GM18868 (cell line): Measurements from ENCODE around the gene CSTF3.
"Not testable (repeated sequence)": the region's sequence is repeated elsewhere in the genome, so short reads cannot be mapped to it uniquely, and the experiment has no call there.

Source experiments
- ATAC-seq: cut with Tn5 transposase; IDR thresholded peaks from one replicate; pipeline ENCODE4 v1.9.1; 2021; ENCODE audit warnings: mild to moderate bottlenecking, moderate library complexity; ENCODE audit not compliant: unreplicated experiment

CSTF3 gene

DNA sequence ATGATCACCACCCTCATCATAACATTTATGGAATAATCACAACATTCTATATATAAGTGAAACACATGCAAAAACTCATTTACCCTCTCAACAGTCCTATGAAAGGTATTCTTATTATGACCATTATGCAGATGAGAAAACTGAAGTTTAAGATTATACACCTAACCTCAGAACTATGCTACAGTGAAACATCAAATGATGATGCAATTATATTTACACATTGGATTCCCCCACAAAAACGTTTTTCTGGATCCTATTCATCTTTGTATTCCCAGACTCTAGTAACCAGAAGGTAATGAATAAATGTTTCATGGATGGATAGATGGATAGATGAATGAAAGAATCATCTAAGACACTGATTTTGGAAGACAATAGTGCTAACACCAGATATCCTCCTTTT, 67.1 kb downstream of the CSTF3 start:
- no peak for ATAC-seq

DNA sequence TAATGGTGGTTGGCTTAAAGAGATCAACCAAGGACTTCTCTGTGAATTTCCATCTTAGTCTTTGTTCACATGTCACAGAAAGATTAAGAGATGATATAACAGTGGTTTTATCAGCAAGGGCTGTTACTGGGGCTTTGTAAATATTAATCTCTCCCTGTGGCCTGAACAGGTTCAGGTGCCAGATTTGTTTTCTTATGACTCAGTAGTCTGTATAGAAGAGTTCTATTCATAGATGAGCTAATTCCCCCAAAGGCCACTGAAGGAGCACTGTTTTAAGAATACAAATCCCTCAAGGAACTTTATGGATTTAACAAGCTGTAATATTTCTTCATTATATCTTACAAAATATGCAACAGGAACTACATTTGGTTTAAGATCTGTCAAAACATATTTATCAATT, 71.5 kb downstream of the CSTF3 start:
- ATAC-seq = no peak

GRCh38 chr11:33086017-33086416, 75.3 kb downstream of the CSTF3 start:
- no peak for ATAC-seq

DNA sequence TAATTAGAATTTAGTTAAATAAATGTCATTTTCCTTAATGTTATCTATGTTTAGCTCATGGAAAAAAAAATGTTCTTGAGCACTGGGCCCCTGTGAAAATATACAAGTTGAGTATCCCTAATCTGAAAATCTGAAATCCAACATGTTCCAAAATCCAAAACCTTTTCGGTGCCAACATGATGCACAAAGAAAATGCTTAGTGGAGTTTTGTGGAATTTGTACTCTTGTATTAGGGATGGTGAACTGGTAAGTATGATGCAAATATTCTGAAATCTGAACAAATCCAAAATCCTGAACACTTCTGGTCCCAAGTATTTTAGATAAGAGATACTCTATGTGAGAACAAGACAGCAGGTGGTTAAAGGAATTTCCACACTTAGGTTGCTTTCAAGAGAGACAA, 77.4 kb downstream of the CSTF3 start:
- no peak for ATAC-seq

- ATAC-seq = no peak
Measured at GRCh38 chr11:33072465-33072864, 88.8 kb downstream of the CSTF3 start.

DNA sequence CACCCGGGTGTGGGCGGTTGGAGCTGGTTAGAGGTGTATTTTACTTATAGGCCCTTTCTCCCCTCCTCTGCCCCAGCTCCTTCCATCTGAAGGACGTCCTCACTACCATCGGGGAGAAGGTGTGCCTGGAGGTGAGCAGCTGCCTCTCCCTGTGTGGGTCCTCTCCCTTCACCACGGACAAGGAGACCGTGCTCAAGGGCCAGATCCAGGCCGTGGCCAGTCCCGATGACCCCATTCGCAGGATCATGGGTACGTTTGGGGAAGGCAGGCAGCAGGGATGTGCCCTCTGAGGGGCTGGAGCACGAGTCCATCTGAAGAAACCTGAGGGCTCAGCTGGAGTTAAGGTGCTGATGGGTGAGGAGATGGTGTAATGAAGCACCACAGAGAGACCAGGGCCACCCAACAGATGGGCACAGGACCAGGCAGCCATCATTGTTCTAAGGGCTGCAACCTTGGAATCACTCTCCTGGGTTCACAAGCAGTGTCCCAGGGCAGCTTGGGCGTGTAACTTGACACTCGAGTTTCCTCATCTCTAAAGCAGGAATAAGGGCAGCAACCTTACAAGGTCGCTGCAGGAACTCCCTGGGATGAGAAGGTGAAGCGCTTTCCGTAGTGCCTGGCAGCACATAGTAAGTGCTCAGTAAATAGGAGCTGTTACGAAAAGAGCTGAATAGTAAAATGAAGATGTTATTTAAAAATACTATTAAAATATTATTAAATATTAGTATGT, 92.5 kb downstream of the CSTF3 start:
- ATAC-seq = no peak

DNA sequence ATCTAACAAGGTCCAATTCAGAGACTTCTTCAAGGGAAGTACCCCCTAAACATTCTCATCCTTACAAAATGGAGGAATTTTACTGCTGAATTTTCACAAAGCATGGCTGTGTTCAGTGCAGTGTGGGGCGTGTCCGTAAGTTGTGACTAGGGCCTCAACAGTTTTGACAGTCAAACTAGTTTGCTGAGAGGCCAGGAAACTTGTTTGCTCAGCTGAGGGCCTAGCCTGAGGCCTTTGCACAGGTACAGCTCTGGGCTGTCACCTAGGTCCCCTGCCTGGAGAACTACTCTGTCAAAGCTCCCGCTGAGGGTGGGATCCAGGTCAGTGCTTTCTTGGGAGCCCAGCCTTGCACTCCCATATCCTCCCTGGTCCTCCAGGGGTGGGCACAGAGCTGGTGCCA, 94.0 kb downstream of the CSTF3 start:
- ATAC-seq = no peak

- ATAC-seq = no peak
Measured at GRCh38 chr11:33065445-33066178, 95.7 kb downstream of the CSTF3 start.

DNA sequence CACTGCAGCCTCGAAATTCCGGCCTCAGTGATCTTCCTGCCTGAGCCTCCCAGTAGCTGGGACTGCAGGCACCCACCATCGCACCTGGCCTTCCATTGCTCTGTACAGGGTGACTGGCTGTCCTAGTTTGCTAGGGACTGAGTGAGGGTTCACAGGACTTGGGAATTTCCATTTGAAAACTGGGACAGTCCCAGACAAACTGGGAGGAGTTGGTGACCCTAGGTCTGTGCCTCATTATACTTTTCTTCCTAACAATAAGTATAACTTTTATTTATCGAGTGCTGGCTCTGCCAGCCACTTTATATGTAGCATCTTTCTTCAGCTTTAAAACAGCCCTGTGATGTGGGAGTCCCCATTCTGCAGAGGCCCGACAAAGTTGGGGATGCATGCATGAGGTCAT, 96.4 kb downstream of the CSTF3 start:
- ATAC-seq = no peak

DNA sequence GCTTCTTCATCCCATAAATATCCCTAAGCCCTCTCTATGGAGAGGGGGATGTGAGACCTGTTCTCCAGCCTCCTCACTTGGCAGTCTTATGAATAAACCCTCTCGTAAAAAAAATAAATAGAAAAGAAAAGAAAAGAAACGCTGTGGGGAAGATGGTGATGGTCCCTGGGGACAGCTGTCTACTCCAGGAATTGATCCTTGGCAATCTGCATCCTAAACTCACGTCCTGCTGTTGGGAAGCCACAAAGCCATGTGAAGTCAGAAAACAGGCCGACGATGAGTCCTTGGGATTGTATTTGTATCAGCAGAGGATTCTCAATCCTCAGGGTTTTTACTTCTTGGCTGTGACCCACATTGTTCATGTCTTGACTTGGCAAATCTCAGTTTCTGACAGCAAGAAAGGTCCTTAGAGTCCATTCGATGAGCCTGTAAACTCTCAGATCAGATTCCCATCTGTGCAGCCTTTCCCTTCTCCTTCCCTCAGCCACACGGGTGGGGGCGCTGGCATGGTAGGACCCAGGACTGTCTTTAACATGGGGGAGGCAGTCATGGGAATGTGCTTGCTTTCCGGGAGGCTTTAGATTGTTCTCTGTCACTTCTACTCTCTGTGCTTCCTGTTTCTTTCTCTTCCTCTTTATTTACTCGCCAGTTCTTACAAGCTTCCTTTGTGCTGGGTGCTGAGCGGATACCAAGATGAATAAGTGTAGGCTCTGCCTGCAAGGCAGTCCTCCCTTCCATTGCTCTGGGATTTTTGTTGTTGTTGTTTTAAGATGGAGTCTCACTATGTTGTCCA, 97.1 kb downstream of the CSTF3 start:
- no peak for ATAC-seq

DNA sequence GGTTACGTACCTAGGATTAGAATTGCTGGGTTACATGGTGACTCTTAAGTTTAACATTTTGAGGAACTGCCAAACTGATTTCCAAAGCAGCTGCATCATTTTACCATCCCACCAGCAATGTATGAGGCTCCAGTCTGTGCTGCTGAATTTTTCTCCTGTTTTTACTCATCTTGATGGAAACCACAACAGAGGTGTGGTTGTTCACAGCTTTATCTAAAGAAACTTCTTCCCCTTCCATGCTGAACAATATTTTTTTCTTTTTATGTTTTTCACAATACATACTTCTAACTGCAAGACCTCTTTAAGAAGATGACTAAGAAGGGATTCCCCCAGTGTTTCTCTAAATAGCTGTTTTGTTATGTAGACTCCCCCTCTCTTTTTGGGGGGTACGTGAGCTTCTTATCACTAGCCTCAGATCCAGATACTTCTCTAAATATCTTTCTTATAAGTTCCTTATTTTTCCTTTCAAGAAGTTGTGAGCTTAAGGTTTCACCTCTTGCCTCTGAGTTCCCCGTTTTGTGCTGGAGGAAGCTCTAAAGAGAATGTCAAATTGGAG, 97.9 kb downstream of the CSTF3 start:
- peak; percentile 68 for ATAC-seq

- ATAC-seq = no peak
Measured at GRCh38 chr11:33062137-33062536, 99.1 kb downstream of the CSTF3 start.

DNA sequence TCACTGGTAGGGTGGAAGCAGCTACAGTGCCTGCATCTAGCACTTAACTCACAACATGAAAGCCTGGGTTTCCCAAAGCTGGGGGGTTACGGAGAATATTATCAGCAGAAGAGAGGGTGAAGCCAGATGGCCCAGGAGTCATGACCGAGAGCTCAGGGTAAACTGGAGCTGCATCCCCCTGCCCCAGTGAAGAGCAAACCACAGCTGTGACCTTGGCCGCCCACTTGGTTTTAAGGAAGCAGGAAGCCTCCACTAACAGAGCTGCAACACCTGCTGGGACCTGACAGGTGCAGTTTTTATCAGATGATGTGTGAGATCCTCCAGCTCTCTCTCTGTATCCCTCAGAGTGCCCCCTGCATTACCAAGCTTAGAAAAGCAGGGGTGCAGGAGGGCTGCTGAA, 101.0 kb downstream of the CSTF3 start:
- no peak for ATAC-seq

DNA sequence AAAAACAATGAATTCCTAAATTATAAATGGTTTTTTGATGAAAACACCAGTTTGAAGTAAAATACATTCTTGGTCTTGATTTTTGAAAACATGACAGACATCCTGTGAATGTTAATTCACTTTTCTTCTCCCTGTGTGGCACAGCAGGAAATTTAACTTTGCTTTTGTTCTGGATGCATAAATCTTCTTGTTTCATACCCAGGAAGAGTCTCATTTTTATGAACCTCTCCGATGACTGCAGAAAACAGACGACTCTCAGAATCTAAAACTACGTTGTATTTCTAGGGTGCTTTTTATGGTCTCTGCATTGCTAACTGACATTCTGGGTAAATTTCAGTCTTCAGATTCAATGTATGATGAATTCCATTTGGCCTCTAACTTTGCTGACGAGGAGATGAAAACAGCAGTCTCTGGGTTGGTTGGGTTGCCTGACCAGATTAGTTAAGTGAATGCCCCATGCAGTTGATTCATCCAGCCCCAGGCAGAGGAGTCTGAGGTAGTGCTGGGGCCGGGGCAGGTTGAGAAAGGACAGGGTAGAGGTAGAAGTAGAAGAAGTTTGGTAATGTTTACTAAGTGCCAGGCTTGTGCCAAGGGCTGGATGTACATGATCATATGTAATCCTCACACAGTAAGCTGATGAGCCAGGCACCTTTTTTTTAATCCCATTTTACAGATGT, 101.8 kb downstream of the CSTF3 start:
- ATAC-seq = no peak

- no peak for ATAC-seq
Measured at GRCh38 chr11:33057284-33057683, 104.0 kb downstream of the CSTF3 start.

DNA sequence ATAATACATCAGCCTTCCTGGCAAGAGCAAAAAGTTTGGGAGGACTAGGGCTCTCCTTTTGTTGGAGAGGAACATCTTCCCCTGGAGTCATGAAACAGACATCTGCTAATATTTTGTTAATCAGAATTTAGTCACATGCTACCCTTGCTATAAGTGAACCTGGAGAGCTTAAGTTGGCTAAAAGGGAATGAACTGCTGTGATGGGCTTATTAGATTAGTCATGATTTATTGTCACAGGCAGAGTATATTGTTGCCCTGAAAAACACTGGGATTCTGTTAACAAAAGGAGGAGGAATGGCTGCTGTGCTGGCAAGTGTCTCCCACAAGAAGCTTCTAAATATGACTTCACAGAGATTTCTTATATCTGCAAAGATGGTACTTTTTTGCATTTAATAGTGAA, 105.9 kb downstream of the CSTF3 start:
- no peak for ATAC-seq

GRCh38 chr11:33052231-33052630, 109.0 kb downstream of the CSTF3 start:
- ATAC-seq = no peak

GRCh38 chr11:33049565-33050408, 111.5 kb downstream of the CSTF3 start:
- not testable (repeated sequence) for ATAC-seq

- ATAC-seq = not testable (repeated sequence)
Measured at GRCh38 chr11:33048701-33049100, 112.6 kb downstream of the CSTF3 start.
